HCT116 (cell line): Measurements from ENCODE around the gene TCF7L2. TPM values are rescaled to one million over a fixed set of nuclear protein-coding genes. Genes with fewer than 3 reads are reported as not detected.

Experiments used
- ATAC-seq: fragments of 200-7000 bp; cut with Tn5 transposase; 2 replicates; pipeline ENCODE4 v1.9.1; 2020; ENCODE audit warnings: mild to moderate bottlenecking, moderate library complexity
- BruUV-seq: library from RNA; stranded (reverse); fragments of 400-500 nt; replicated peaks from 2 replicates; lab custom pipeline; 2021; lab: Mats Ljungman, UMichigan
- CTCF ChIA-PET: fragments of 300-600 bp; sonication (Branson Sonifier 250); formaldehyde crosslinking; loops from one replicate; lab custom pipeline; 2021; ENCODE audit warnings: antibody characterized with exemption; lab: Charles Lee
- POLR2A ChIA-PET: fragments of 300-600, 350-600 bp; sonication (Branson Sonifier 250); formaldehyde crosslinking; loops from one replicate; lab custom pipeline; 2021; ENCODE audit warnings: antibody characterized with exemption; lab: Charles Lee
- RAD21 ChIA-PET, 2 experiments: fragments of 300-600 bp; sonication (Branson Sonifier 250); formaldehyde crosslinking; loops; one replicate each; lab custom pipeline; 2023; ENCODE audit warnings: low total read pairs in 2 of 2; ENCODE audit not compliant: uncharacterized antibody in 2 of 2, unreplicated experiment in 2 of 2, low non-redundant PET in 1 of 2; lab: Charles Lee
- DNase-seq: peaks from one replicate; pipeline ENCODE4 v3.0.0-alpha.2; 2010; ENCODE audit warnings: low read depth, low spot score
- H2AFZ ChIP-seq: fragments of 200-600 bp; shearing (Covaris generic), sonication (generic); 2 replicates; pipeline ENCODE4 v1.6.1; 2017; ENCODE audit warnings: low read depth, mixed run types, mixed read lengths, antibody characterized with exemption, low read length; ENCODE audit not compliant: poor library complexity, severe bottlenecking
- H3K27ac ChIP-seq: 2 replicates; pipeline ENCODE4 v1.5.1; 2012; ENCODE audit warnings: low read depth, low read length
- H3K27me3 ChIP-seq: fragments of 200-600 bp; sonication (generic); 2 replicates; pipeline ENCODE4 v1.6.1; 2016; ENCODE audit warnings: mixed run types, low read length, mixed read lengths; ENCODE audit not compliant: insufficient read depth
- H3K36me3 ChIP-seq, 2 experiments: fragments of 200-500 bp in 1 of 2; fragments of 200-600 bp in 1 of 2; sonication (Bioruptor generic) in 1 of 2; sonication (generic) in 1 of 2; 2 replicates each; pipeline versions ENCODE4 v1.5.1 to v1.6.1; 2014 to 2016; ENCODE audit warnings: low read length in 2 of 2, inconsistent platforms in 1 of 2, mixed read lengths in 1 of 2, mixed run types in 1 of 2; ENCODE audit not compliant: insufficient read depth in 2 of 2, control insufficient read depth in 1 of 2
- H3K4me1 ChIP-seq, 2 experiments: fragments of 200-600 bp in 1 of 2; sonication (generic) in 1 of 2; 2 replicates each; pipeline versions ENCODE4 v1.5.1 to v1.6.1; 2012 to 2017; ENCODE audit warnings: low read length in 2 of 2, inconsistent platforms in 1 of 2, mild to moderate bottlenecking in 1 of 2, mixed read lengths in 1 of 2, mixed run types in 1 of 2, moderate library complexity in 1 of 2; ENCODE audit not compliant: insufficient read depth in 2 of 2, control insufficient read depth in 1 of 2
- H3K4me2 ChIP-seq: fragments of 200-600 bp; sonication (generic); 2 replicates; pipeline ENCODE4 v1.6.1; 2017; ENCODE audit warnings: mixed run types, low read length, mixed read lengths
- H3K4me3 ChIP-seq, 2 experiments: fragments of 200-600 bp in 1 of 2; sonication (generic) in 1 of 2; replicated peaks in 1 of 2; 2 replicates each; pipeline ENCODE4 v1.5.1; 2011 to 2016; ENCODE audit warnings: low read length in 2 of 2, control low read depth in 1 of 2, low read depth in 1 of 2, mild to moderate bottlenecking in 1 of 2, mixed read lengths in 1 of 2, mixed run types in 1 of 2
- H3K79me2 ChIP-seq: fragments of 200-600 bp; sonication (generic); 2 replicates; pipeline ENCODE4 v1.6.1; 2017; ENCODE audit warnings: mild to moderate bottlenecking, mixed run types, low read length, moderate library complexity, mixed read lengths; ENCODE audit not compliant: insufficient read depth
- H3K9ac ChIP-seq: fragments of 200-600 bp; sonication (generic); 2 replicates; pipeline ENCODE4 v1.6.1; 2016; ENCODE audit warnings: low read length, mixed read lengths
- H3K9me2 ChIP-seq: fragments of 200-600 bp; sonication (generic), shearing (Covaris generic); 2 replicates; pipeline ENCODE4 v1.6.1; 2017; ENCODE audit warnings: mixed run types, mild to moderate bottlenecking, moderate library complexity; ENCODE audit not compliant: insufficient read depth
- H3K9me3 ChIP-seq, 2 experiments: fragments of 200-500 bp in 1 of 2; fragments of 200-600 bp in 1 of 2; sonication (Bioruptor generic) in 1 of 2; sonication (generic) in 1 of 2; 2 replicates each; pipeline ENCODE4 v1.6.1; 2014 to 2017; ENCODE audit warnings: low read length in 2 of 2, mixed read lengths in 2 of 2, inconsistent platforms in 1 of 2, low read depth in 1 of 2, mild to moderate bottlenecking in 1 of 2, mixed run types in 1 of 2, moderate library complexity in 1 of 2; ENCODE audit not compliant: control insufficient read depth in 1 of 2, insufficient read depth in 1 of 2
- H4K20me1 ChIP-seq: fragments of 200-600 bp; sonication (generic), shearing (Covaris generic); 2 replicates; pipeline ENCODE4 v1.6.1; 2017; ENCODE audit warnings: mixed run types, mild to moderate bottlenecking, moderate library complexity; ENCODE audit not compliant: insufficient read depth
- FOSL1 ChIP-seq: IDR thresholded peaks from 2 replicates; pipeline ENCODE4 v1.6.1; 2012; ENCODE audit warnings: low read depth
- TCF7L2 ChIP-seq: IDR thresholded peaks from 2 replicates; pipeline ENCODE4 v1.7.0; 2011; ENCODE audit warnings: borderline replicate concordance, inconsistent platforms; ENCODE audit not compliant: insufficient read depth, insufficient read length; ENCODE audit errors: extremely low read depth
- YY1 ChIP-seq: IDR thresholded peaks from 2 replicates; pipeline ENCODE4 v1.6.1; 2011; ENCODE audit warnings: low read length, low read depth, moderate library complexity, mild to moderate bottlenecking; ENCODE audit not compliant: insufficient replicate concordance; ENCODE audit errors: extremely low read depth
- intact Hi-C: fragments of 100-400 bp; cut with micrococcal nuclease; formaldehyde crosslinking; loops from 2 replicates; pipeline ENCODE4 v1.10.0; 2022
- total RNA-seq: library from RNA; stranded (reverse); gene quantifications from one replicate; pipeline ENCODE4 v1.2.1, GENCODE V29; 2021; ENCODE audit not compliant: unreplicated experiment

The TCF7L2 gene
- total RNA-seq, 1 experiment from 2014 or later = 164 TPM

GRCh38 chr10:113177936-113178335 is 227.9 kb downstream of the TCF7L2 start:
- CTCF ChIA-PET = no interaction called here
- Histone ChIP-seq H3K9me2 (no peaks in the 10 kb centered on the region), H2AFZ (no peak overlapping the region), H3K79me2 (no peaks in the 10 kb centered on the region), H3K4me1 (no peaks in the 10 kb centered on the region), H3K4me2 (no peak overlapping the region), H3K9me3 (no peaks in the 10 kb centered on the region), H3K36me3 (no peaks in the 10 kb centered on the region), H4K20me1 (no peaks in the 10 kb centered on the region), H3K4me3 (no peak overlapping the region), H3K27ac (no peak overlapping the region), H3K9ac (no peak overlapping the region), H3K27me3 (no peaks in the 10 kb centered on the region)
- RAD21 ChIA-PET = interaction anchor here in 1 of 2 experiments (0.7 kb wide), 1 partner anchor 364 kb away, joined by 3 read pairs; no protein-coding TSS in a partner anchor
- TF ChIP-seq TCF7L2 (no peak), FOSL1 (no peak)
- ATAC-seq (no peak), DNase-seq (no peak)
- no TSS peak for BruUV-seq
- POLR2A ChIA-PET = no interaction called here
- intact Hi-C loops = no loop called here

DNA sequence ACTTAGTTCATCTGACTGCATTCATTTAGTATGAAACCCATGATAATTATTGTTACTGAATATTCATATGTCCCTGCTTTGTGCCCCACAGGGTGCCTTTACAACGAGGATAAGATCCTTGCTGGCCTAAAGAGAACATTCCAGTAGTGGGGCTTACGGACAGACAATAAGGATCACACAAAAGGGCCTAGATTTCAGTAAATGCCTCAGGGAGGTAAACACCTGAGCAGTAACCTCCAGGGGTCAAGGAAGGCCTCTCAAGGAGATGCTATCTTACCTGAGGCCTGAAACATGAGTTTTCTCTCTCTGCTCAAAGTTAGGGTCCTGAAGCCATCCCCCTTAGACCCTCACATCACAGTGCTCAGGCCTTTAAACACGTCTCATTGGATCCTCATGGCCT is 228.7 kb downstream of the TCF7L2 start:
- no peaks in the 10 kb centered on the region for H4K20me1 ChIP-seq
- DNase-seq (no peak), ATAC-seq (no peak)
- H2AFZ ChIP-seq = no peak overlapping the region
- no TSS peak for BruUV-seq
- TF ChIP-seq YY1 = no peak
- no peaks in the 10 kb centered on the region for H3K27me3 ChIP-seq
- H3K4me3 ChIP-seq = no peak overlapping the region
- no peak overlapping the region for H3K4me2 ChIP-seq
- RAD21 ChIA-PET = interaction anchor here in 1 of 2 experiments (0.7 kb wide), 1 partner anchor 363 kb away, joined by 3 read pairs; no protein-coding TSS in a partner anchor
- H3K79me2 ChIP-seq = no peaks in the 10 kb centered on the region
- intact Hi-C loops = no loop called here
- CTCF ChIA-PET = no interaction called here
- H3K9me3 ChIP-seq = no peaks in the 10 kb centered on the region
- POLR2A ChIA-PET = no interaction called here
- H3K36me3 ChIP-seq = no peaks in the 10 kb centered on the region
- H3K4me1 ChIP-seq = no peaks in the 10 kb centered on the region
- no peak overlapping the region for H3K27ac ChIP-seq
- H3K9me2 ChIP-seq = no peaks in the 10 kb centered on the region
- H3K9ac ChIP-seq = no peak overlapping the region
